ENCODE results near the gene DLL3. TPM values are rescaled to one million over a fixed set of nuclear protein-coding genes. Genes with fewer than 3 reads are reported as not detected.

Gene DLL3
- total RNA-seq, 4 donors from 2014 or later = not detected

- Histone ChIP-seq H3K9me3 (no peaks in the 10 kb centered on the region), H3K27ac (no peak overlapping the region), H3K4me3 (no peak overlapping the region), H3K27me3 (peaks cover 0 to 93% of the 10 kb centered on the region in 2 donors), H3K36me3 (no peaks in the 10 kb centered on the region), H3K4me1 (peaks cover 0 to 13% (median 2%) of the 10 kb centered on the region in 4 donors)
- 80 to 88% methylated on average over 9 of the region's 9 CpGs for WGBS, 2 donors
- DNase-seq (ENCODE audit: low spot score in 2 of 2) = no peak
- TF ChIP-seq EP300 (IDR thresholded peaks at IDR 0.05) (no peak), POLR2A (IDR thresholded peaks at IDR 0.05) (no peak)
- TF ChIP-seq, protein P1, sequence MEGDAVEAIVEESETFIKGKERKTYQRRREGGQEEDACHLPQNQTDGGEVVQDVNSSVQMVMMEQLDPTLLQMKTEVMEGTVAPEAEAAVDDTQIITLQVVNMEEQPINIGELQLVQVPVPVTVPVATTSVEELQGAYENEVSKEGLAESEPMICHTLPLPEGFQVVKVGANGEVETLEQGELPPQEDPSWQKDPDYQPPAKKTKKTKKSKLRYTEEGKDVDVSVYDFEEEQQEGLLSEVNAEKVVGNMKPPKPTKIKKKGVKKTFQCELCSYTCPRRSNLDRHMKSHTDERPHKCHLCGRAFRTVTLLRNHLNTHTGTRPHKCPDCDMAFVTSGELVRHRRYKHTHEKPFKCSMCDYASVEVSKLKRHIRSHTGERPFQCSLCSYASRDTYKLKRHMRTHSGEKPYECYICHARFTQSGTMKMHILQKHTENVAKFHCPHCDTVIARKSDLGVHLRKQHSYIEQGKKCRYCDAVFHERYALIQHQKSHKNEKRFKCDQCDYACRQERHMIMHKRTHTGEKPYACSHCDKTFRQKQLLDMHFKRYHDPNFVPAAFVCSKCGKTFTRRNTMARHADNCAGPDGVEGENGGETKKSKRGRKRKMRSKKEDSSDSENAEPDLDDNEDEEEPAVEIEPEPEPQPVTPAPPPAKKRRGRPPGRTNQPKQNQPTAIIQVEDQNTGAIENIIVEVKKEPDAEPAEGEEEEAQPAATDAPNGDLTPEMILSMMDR (IDR thresholded peaks at IDR 0.05) = no peak
Measured at GRCh38 chr19:39508629-39509028, 9.9 kb downstream of the DLL3 start.

DNA sequence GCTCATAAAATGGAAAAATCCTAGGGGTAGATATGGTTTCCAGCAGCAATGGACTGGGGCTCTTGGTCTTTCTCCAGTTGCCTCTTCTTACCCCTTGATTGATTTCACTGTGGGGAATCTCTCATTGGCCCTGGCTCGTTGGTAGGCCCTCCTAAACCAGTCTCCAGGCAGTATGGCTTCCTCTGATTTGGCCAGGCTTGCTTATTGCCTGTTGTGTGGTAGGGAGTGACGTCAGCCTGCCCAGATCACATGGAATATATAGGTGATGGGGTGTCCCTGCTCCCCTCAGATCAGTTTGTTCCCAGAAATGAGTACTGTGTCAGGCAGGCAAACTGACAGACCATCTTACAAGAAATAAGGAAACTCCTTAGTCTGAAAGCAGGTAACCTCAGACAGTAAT, 10.5 kb downstream of the DLL3 start:
- Histone ChIP-seq H3K9me3 (no peaks in the 10 kb centered on the region), H3K27me3 (peaks cover 0 to 93% of the 10 kb centered on the region in 2 donors)
- 51% methylated on average over 2 of the region's 2 CpGs for WGBS, 2 donors

DNA sequence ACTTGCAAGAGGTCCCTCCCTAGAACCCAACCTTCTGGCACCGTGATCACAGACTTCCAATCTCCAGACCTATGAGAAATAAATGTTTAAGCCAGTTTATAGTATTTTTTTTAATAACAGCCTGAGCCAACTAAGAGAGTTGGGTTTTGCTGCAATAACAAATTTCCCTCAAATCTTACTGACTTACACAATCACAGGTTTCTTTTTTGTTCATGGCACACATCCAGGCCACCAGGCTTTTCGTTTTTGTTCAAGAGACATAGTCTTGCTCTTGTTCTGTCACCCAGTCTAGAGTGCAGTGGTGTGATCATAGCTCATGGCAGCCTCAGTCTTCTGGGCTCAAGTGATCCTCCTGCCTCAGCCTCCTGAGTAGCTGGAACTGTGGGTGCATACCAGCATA, 14.2 kb downstream of the DLL3 start:
- DNase-seq (ENCODE audit: low spot score in 2 of 2) = no peak
- Histone ChIP-seq H3K4me3 (no peak overlapping the region), H3K27ac (no peak overlapping the region), H3K27me3 (peaks cover 6 to 92% of the 10 kb centered on the region in 2 donors), H3K36me3 (no peaks in the 10 kb centered on the region), H3K9me3 (no peaks in the 10 kb centered on the region), H3K4me1 (peaks cover 0 to 16% (median 10%) of the 10 kb centered on the region in 4 donors)
- TF ChIP-seq POLR2A (IDR thresholded peaks at IDR 0.05) = no peak
- TF ChIP-seq, protein P1 (IDR thresholded peaks at IDR 0.05) = no peak
- no peak for TF ChIP-seq EP300 (IDR thresholded peaks at IDR 0.05)
- WGBS, 2 donors = 48 to 50% methylated on average over 2 of the region's 2 CpGs

More for the DNA sequence above, 10.5 kb downstream of the DLL3 start:
- no peak overlapping the region for H3K27ac ChIP-seq
- no peak overlapping the region for H3K4me3 ChIP-seq
- TF ChIP-seq, protein P1 (IDR thresholded peaks at IDR 0.05) = no peak
- no peak for TF ChIP-seq POLR2A (IDR thresholded peaks at IDR 0.05)
- TF ChIP-seq EP300 (IDR thresholded peaks at IDR 0.05) = no peak
- no peak for DNase-seq (ENCODE audit: low spot score in 2 of 2)
- peaks cover 0 to 13% (median 2%) of the 10 kb centered on the region in 4 donors for H3K4me1 ChIP-seq
- no peaks in the 10 kb centered on the region for H3K36me3 ChIP-seq

- 1% methylated on average over 49 to 52 of the region's 56 CpGs for WGBS, 2 donors
Measured at GRCh38 chr19:39514840-39515550, 16.2 kb downstream of the DLL3 start, which contains the start of gene SELENOV. TSS of gene SELENOV (plus strand) at chr19:39515139. CDS start at chr19:39515213, 74 bp downstream.

More at GRCh38 chr19:39514840-39515550, 16.2 kb downstream of the DLL3 start, which contains the start of gene SELENOV:
- Histone ChIP-seq H3K4me3 (peak within 1 kb of the TSS in 2 of 4 donors; percentile 16 to 40), H3K36me3 (no peaks in the 10 kb centered on the region), H3K27me3 (peaks cover 6 to 72% of the 10 kb centered on the region in 2 donors), H3K27ac (no peak within 1 kb of the TSS), H3K4me1 (peaks cover 0 to 16% (median 10%) of the 10 kb centered on the region in 4 donors), H3K9me3 (no peaks in the 10 kb centered on the region)
- TF ChIP-seq POLR2A (IDR thresholded peaks at IDR 0.05) = no peak
- TF ChIP-seq, protein P1 (IDR thresholded peaks at IDR 0.05) = no peak
- no peak for TF ChIP-seq EP300 (IDR thresholded peaks at IDR 0.05)
- no peak for DNase-seq (ENCODE audit: low spot score in 2 of 2)

Data from tibial nerve (tissue), 4 donors.